GM12874 (cell line): ENCODE measurements around the gene MGMT.

Experiments used
- CTCF ChIP-seq: IDR thresholded peaks from 2 replicates; pipeline ENCODE4 v1.5.1; 2011; ENCODE audit warnings: low read depth, mild to moderate bottlenecking, control low read depth, low read length, moderate library complexity; ENCODE audit not compliant: insufficient read depth

MGMT gene

GRCh38 chr10:129466703-129467358, at the start of gene MGMT:
TSS of gene MGMT (plus strand) at chr10:129467241.
- TF ChIP-seq CTCF, result no peak

- no peak for TF ChIP-seq CTCF
Measured at GRCh38 chr10:129417870-129418269, 49.2 kb upstream of the MGMT start.

GRCh38 chr10:129418496-129419225, 48.4 kb upstream of the MGMT start:
- no peak for TF ChIP-seq CTCF

- no peak for TF ChIP-seq CTCF
Measured at GRCh38 chr10:129419397-129419796, 47.6 kb upstream of the MGMT start.

GRCh38 chr10:129421399-129422010, 45.5 kb upstream of the MGMT start:
- TF ChIP-seq CTCF, result no peak

- TF ChIP-seq CTCF, result no peak
Measured at GRCh38 chr10:129424978-129425377, 42.1 kb upstream of the MGMT start.

- TF ChIP-seq CTCF, result no peak
Measured at GRCh38 chr10:129426606-129427005, 40.4 kb upstream of the MGMT start.
